ENCODE results near the gene WFS1. TPM values are rescaled to one million over a fixed set of nuclear protein-coding genes. Genes with fewer than 3 reads are reported as not detected.

WFS1 gene
- total and polyA plus RNA-seq, 9 donors, result 33.2 to 174 (median 126) TPM

DNA sequence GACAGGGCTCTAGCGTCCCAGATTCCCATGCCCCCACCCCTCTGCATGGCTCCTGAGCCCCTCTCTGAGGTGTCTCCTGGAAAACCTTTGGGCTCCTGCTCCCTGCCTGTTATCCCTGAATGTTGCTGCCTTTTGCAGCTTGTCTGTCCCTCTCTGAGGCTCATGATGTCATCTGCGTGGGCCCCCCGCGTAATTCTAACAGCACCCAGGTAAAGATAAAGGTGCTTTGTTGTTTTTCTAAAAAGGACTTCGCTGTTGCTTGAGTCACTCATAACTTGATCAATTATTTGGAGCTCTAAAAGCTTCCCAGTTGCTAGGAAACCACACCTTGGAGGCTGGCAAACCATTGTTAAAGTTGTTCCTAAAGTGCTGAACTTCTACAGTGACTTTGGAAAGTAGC lies 36.6 kb downstream of the WFS1 start:
- no peak for DNase-seq
- intact Hi-C loops (cut with DNase I), result no loop called here
- H3K9me3 ChIP-seq, result no peaks in the 10 kb centered on the region
- no peak overlapping the region for H3K27ac ChIP-seq
- 86 to 94% (median 89%) methylated on average over 5 of the region's 5 CpGs for WGBS, 3 donors
- peaks cover 2% of the 10 kb centered on the region for H3K4me1 ChIP-seq (ENCODE audit: insufficient read depth)
- TF ChIP-seq EP300 (IDR thresholded peaks at IDR 0.05), result no peak
- no peak for TF ChIP-seq CTCF (IDR thresholded peaks at IDR 0.05)
- TF ChIP-seq POLR2A (IDR thresholded peaks at IDR 0.05), result no peak
- no peaks in the 10 kb centered on the region for H3K36me3 ChIP-seq
- no peaks in the 10 kb centered on the region for H3K27me3 ChIP-seq
- H3K4me3 ChIP-seq, result no peak overlapping the region

DNA sequence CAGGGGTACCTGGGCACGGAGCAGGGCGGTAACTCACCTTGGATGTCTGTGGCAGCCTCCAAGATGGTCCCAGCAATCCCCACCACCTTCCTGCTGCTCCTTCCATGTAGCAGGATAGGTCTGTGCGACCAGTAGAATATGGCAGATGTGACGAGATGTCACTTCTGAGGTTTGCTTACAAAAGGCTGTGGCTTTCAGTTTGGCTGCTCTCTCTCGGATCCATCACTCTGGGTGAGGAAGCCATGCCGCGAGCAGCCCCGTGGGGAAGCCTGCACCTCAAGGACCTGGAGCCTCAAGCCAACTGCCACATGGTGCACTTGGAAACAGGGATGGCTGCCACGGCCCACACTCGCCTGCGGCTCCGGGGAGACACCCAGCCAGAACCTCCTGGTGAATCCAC lies 37.6 kb downstream of the WFS1 start:
- no peaks in the 10 kb centered on the region for H3K27me3 ChIP-seq
- peaks cover 2% of the 10 kb centered on the region for H3K4me1 ChIP-seq (ENCODE audit: insufficient read depth)
- DNase-seq, result no peak
- TF ChIP-seq CTCF (IDR thresholded peaks at IDR 0.05), result no peak
- TF ChIP-seq EP300 (IDR thresholded peaks at IDR 0.05), result no peak
- TF ChIP-seq POLR2A (IDR thresholded peaks at IDR 0.05), result no peak
- WGBS, 3 donors, result 75 to 77% (median 76%) methylated on average over 12 of the region's 12 CpGs
- H3K4me3 ChIP-seq, result no peak overlapping the region
- H3K27ac ChIP-seq, result no peak overlapping the region
- intact Hi-C loops (cut with DNase I), result no loop called here
- no peaks in the 10 kb centered on the region for H3K36me3 ChIP-seq
- H3K9me3 ChIP-seq, result no peaks in the 10 kb centered on the region

GRCh38 chr4:6307891-6308290 lies 38.2 kb downstream of the WFS1 start:
- 84 to 88% (median 84%) methylated on average over 8 of the region's 8 CpGs for WGBS, 3 donors
- intact Hi-C loops (cut with DNase I), result no loop called here
- no peak for TF ChIP-seq CTCF (IDR thresholded peaks at IDR 0.05)
- no peak for TF ChIP-seq POLR2A (IDR thresholded peaks at IDR 0.05)
- no peak for TF ChIP-seq EP300 (IDR thresholded peaks at IDR 0.05)

DNA sequence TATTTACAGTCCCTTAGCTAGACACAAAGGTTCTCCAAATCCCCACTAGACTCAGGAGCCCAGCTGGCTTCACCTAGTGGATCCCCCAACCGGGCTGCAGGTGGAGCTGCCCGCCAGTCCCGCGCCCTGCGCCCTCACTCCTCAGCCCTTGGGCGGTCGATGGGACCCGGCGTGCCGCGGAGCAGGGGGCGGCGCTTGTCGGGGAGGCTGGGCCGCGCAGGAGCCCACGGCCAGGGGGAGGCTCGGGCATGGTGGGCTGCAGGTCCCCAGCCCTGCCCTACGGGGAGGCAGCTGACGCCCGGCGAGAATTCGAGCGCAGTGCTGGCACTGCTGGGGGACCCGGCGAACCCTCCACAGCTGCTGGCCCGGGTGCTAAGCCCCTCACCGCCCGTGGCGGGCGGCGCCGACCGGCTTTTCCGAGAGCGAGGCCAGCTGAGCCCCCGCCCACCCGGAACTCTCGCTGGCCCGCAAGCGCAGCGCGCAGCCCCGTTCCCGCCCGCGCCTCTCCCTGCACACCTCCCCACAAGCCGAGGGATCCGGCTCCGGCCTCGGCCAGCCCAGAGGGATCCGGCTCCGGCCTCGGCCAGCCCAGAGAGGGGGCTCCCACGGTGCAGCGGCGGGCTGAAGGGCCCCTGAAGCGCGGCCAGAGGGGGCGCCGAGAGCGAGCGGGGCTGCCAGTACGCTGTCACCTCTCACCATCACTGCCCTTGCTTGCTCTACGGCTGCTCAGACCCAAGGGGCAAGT lies 39.4 kb downstream of the WFS1 start:
- H3K36me3 ChIP-seq, result no peaks in the 10 kb centered on the region
- peaks cover 2% of the 10 kb centered on the region for H3K4me1 ChIP-seq (ENCODE audit: insufficient read depth)
- no peaks in the 10 kb centered on the region for H3K9me3 ChIP-seq
- TF ChIP-seq EP300 (IDR thresholded peaks at IDR 0.05) (no peak), POLR2A (IDR thresholded peaks at IDR 0.05) (no peak), CTCF (IDR thresholded peaks at IDR 0.05) (no peak)
- peak; percentile 49 to 76 (median 61) for DNase-seq
- WGBS, 3 donors, result 1 to 8% (median 2%) methylated on average over 38 to 65 of the region's 65 CpGs
- no peaks in the 10 kb centered on the region for H3K27me3 ChIP-seq
- intact Hi-C loops (cut with DNase I), result no loop called here
- no peak overlapping the region for H3K27ac ChIP-seq
- H3K4me3 ChIP-seq, result peak overlapping the region; percentile 49

More at GRCh38 chr4:6307891-6308290, 38.2 kb downstream of the WFS1 start:
- Histone ChIP-seq H3K9me3 (no peaks in the 10 kb centered on the region), H3K4me3 (no peak overlapping the region), H3K27ac (no peak overlapping the region), H3K27me3 (no peaks in the 10 kb centered on the region), H3K36me3 (no peaks in the 10 kb centered on the region), H3K4me1 (ENCODE audit: insufficient read depth) (peaks cover 2% of the 10 kb centered on the region)
- DNase-seq, result no peak
